ENCODE results near the gene MAPKAP1.

DNA sequence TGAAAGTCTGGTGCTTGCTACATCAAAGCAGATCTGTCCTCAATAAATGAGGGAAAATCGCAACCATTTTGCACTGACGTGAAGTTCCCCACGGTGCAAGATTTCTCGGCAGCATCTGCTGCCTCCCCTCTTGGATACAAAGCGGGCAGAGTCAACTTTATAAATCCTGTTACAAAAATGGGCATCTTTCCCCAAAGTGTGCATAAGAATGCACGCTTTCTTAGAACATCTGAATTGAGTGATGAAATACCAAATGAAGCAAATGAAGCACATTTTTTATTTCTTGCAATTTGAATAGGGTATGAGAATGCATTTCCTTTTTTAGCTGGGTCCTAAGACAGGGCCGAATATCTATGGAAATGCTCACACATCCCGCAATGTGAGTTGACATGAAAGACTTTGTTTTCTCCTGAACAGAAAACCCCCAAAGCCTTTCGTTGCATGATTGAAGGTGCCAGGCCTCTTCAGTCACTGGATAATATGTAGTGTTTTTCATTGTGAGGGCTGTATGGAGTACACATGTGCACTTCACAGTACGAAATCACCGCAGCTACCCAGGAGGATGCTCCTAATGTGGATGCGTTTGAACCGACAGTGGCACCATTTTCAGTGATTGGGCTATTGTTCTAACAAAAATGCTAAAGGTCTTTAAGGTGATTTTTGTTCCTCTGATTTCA is 19.6 kb upstream of the MAPKAP1 start:
- no peak for TF ChIP-seq TAF1 (IDR thresholded peaks at IDR 0.05; ENCODE audit: borderline replicate concordance, insufficient read depth, low read length)
- no peak for TF ChIP-seq SIN3A (IDR thresholded peaks at IDR 0.05; ENCODE audit: borderline replicate concordance, insufficient read depth, low read length)
- TF ChIP-seq, protein P1, sequence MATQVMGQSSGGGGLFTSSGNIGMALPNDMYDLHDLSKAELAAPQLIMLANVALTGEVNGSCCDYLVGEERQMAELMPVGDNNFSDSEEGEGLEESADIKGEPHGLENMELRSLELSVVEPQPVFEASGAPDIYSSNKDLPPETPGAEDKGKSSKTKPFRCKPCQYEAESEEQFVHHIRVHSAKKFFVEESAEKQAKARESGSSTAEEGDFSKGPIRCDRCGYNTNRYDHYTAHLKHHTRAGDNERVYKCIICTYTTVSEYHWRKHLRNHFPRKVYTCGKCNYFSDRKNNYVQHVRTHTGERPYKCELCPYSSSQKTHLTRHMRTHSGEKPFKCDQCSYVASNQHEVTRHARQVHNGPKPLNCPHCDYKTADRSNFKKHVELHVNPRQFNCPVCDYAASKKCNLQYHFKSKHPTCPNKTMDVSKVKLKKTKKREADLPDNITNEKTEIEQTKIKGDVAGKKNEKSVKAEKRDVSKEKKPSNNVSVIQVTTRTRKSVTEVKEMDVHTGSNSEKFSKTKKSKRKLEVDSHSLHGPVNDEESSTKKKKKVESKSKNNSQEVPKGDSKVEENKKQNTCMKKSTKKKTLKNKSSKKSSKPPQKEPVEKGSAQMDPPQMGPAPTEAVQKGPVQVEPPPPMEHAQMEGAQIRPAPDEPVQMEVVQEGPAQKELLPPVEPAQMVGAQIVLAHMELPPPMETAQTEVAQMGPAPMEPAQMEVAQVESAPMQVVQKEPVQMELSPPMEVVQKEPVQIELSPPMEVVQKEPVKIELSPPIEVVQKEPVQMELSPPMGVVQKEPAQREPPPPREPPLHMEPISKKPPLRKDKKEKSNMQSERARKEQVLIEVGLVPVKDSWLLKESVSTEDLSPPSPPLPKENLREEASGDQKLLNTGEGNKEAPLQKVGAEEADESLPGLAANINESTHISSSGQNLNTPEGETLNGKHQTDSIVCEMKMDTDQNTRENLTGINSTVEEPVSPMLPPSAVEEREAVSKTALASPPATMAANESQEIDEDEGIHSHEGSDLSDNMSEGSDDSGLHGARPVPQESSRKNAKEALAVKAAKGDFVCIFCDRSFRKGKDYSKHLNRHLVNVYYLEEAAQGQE (IDR thresholded peaks at IDR 0.05; ENCODE audit: insufficient read depth in 1 of 2, low read depth in 2 of 2, low read length in 2 of 2), result no peak
- TF ChIP-seq POLR2AphosphoS5 (IDR thresholded peaks at IDR 0.05; ENCODE audit: low read depth, low read length), result no peak
- no peak for TF ChIP-seq FOXP2 (optimal IDR thresholded peaks at IDR 0.05; ENCODE audit: borderline replicate concordance, extremely low read depth, extremely low read length, insufficient read depth)
